Measurements from ENCODE around the gene SFMBT2. TPM values are rescaled to one million over a fixed set of nuclear protein-coding genes. Genes with fewer than 3 reads are reported as not detected.
A peak's percentile ranks its signal among the peaks of the same experiment; 100 is the strongest.
"Not testable (repeated sequence)": the region's sequence is repeated elsewhere in the genome, so short reads cannot be mapped to it uniquely, and the experiment has no call there.

The SFMBT2 gene
- total RNA-seq, 2 donors from 2014 or later = 28.2 to 42.1 TPM

GRCh38 chr10:7302392-7302906 is 108.4 kb downstream of the SFMBT2 start:
- no peak overlapping the region for H3K27ac Mint-ChIP-seq
- H3K4me3 Mint-ChIP-seq = no peak overlapping the region
- H3K4me1 Mint-ChIP-seq (ENCODE audit: low read depth) = peaks cover 40% of the 10 kb centered on the region
- H3K27me3 Mint-ChIP-seq (ENCODE audit: low read depth) = no peaks in the 10 kb centered on the region
- H3K36me3 Mint-ChIP-seq (ENCODE audit: insufficient read depth in 2 of 2) = peaks cover 2 to 7% of the 10 kb centered on the region in 2 donors
- DNase-seq = no peak
- no peaks in the 10 kb centered on the region for H3K9me3 Mint-ChIP-seq
- no peak for ATAC-seq (replicated peaks in 1 of 2)

DNA sequence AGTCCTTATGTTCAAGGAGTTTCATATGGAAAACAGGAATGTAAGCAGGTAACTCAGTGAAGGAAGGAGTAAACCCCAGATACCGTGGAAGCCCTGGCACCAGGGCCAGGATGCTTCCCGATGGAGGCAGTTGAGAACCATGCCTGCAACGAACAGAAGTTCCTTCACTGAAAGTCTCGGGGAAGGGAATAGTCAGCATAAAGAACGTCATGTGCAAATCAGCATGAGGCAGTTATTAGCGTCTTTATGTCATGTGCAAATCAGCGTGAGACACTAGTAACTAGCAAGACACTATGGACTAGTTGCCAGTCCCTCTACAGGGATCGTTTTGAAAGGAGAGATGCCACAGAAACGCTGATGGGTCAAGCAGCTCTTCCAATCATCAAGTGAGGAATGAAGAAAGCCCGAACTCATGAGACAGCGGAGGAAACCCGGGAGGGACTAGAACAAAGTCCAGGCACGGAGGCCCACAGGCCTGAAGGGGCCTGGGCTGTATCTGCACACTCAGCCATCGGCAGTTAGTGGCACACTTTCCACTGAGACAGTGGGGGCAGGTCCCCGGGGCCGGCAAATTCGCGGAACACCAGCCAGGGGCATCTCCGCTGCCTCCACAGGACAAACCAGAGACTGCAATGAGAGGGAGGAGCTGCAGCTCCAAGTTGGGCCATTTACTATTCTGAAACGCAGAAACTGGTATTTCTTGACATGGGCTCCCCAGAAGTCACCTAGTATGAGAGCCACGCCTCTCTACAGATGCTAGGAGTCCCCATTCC is 109.6 kb downstream of the SFMBT2 start:
- Mint-ChIP-seq H3K27ac (no peak overlapping the region), H3K27me3 (ENCODE audit: low read depth) (no peaks in the 10 kb centered on the region), H3K4me1 (ENCODE audit: low read depth) (peaks cover 48% of the 10 kb centered on the region), H3K4me3 (no peak overlapping the region), H3K9me3 (no peaks in the 10 kb centered on the region), H3K36me3 (ENCODE audit: insufficient read depth in 2 of 2) (peaks cover 2 to 10% of the 10 kb centered on the region in 2 donors)
- ATAC-seq (replicated peaks in 1 of 2) (no peak), DNase-seq (no peak)

GRCh38 chr10:7300384-7300971 is 110.4 kb downstream of the SFMBT2 start:
- Mint-ChIP-seq H3K4me3 (no peak overlapping the region), H3K9me3 (no peaks in the 10 kb centered on the region), H3K27ac (no peak overlapping the region), H3K27me3 (ENCODE audit: low read depth) (no peaks in the 10 kb centered on the region), H3K36me3 (ENCODE audit: insufficient read depth in 2 of 2) (peaks cover 2 to 10% of the 10 kb centered on the region in 2 donors), H3K4me1 (ENCODE audit: low read depth) (peaks cover 48% of the 10 kb centered on the region)
- DNase-seq (no peak), ATAC-seq (replicated peaks in 1 of 2) (no peak)

DNA sequence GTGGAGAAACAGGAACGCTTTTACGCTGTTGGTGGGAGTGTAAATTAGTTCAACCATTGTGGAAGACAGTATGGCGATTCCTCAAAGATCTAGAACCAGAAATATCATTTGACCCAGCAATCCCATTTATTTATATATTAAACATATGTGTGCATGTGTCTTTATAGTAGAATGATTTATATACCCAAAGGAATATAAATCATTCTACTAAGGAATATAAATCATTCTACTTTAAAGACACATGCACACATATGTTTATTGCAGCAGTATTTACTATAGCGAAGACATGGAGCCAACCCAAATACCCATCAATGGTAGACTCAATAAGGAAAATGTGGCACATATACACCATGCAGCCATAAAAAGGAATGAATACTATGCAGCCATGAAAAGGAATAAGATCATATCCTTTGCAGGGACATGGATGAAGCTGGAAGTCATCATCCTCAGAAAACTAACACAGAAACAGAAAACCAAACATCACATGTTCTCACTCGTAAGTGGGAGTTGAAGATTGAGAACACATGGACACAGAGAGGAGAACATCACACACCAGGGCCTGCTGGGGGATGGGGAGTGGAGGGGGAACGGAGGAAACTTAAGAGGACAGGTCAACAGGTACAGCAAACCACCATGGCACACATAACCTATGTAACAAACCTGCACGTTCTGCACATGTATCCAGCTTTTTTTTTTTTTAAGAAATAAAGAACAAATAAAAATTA is 111.1 kb downstream of the SFMBT2 start:
- DNase-seq; H3K27ac Mint-ChIP-seq; H3K27me3 Mint-ChIP-seq (ENCODE audit: low read depth); H3K9me3 Mint-ChIP-seq; H3K36me3 Mint-ChIP-seq (ENCODE audit: insufficient read depth in 2 of 2); H3K4me3 Mint-ChIP-seq; ATAC-seq (replicated peaks in 1 of 2): not testable (repeated sequence)
- H3K4me1 Mint-ChIP-seq (ENCODE audit: low read depth) = peaks cover 54% of the 10 kb centered on the region

GRCh38 chr10:7298495-7298894 is 112.3 kb downstream of the SFMBT2 start:
- DNase-seq (no peak), ATAC-seq (replicated peaks in 1 of 2) (no peak)
- H3K27me3 Mint-ChIP-seq (ENCODE audit: low read depth) = no peaks in the 10 kb centered on the region
- peaks cover 2 to 7% of the 10 kb centered on the region in 2 donors for H3K36me3 Mint-ChIP-seq (ENCODE audit: insufficient read depth in 2 of 2)
- peaks cover 55% of the 10 kb centered on the region for H3K4me1 Mint-ChIP-seq (ENCODE audit: low read depth)
- no peaks in the 10 kb centered on the region for H3K9me3 Mint-ChIP-seq
- H3K27ac Mint-ChIP-seq = no peak overlapping the region
- H3K4me3 Mint-ChIP-seq = no peak overlapping the region

DNA sequence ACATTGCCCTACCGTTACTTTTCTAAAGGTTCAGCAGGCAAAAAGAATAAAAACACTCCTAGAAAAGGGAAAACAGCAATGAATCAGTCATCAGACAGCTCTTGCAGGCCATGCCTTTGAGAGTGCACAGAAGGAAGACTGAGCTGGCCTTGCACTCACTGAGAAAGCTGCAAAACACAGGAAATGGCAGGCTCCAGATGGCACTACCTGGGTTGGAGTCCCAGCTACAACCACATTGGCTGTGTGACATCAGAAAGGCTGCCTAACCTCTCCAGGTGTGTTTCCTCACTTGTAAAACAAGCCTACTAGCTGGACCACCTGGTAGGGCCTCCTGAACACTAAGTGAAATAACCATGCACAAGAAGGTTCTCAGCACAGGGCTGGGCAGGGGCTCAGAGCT is 113.7 kb downstream of the SFMBT2 start:
- no peak for ATAC-seq (replicated peaks in 1 of 2)
- Mint-ChIP-seq H3K9me3 (no peaks in the 10 kb centered on the region), H3K4me3 (no peak overlapping the region), H3K36me3 (ENCODE audit: insufficient read depth in 2 of 2) (peaks cover 2 to 7% of the 10 kb centered on the region in 2 donors), H3K4me1 (ENCODE audit: low read depth) (peaks cover 54% of the 10 kb centered on the region), H3K27me3 (ENCODE audit: low read depth) (no peaks in the 10 kb centered on the region), H3K27ac (no peak overlapping the region)
- DNase-seq = no peak

DNA sequence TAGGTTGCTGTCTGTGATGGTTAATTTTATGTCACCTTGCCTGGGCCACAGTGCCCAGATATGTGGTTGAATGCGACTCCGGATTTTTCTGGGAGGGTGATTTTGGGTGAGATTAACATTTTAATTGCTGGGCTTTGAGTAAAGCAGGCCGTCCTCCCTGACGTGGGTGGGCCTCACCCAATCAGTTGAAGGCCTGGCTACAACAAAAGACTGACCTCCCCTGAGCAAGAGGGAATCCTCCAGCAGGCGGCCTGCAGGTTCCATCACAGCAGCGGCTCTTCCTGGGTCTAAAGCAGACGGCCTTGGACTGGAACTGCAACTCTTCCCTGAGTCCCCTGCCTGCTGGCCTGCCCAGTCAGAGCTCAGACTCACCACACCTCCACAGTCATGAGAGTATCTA is 114.2 kb downstream of the SFMBT2 start:
- Mint-ChIP-seq H3K9me3 (no peaks in the 10 kb centered on the region), H3K36me3 (ENCODE audit: insufficient read depth in 2 of 2) (peaks cover 2 to 7% of the 10 kb centered on the region in 2 donors), H3K27me3 (ENCODE audit: low read depth) (no peaks in the 10 kb centered on the region), H3K4me1 (ENCODE audit: low read depth) (peaks cover 54% of the 10 kb centered on the region), H3K27ac (no peak overlapping the region), H3K4me3 (no peak overlapping the region)
- no peak for ATAC-seq (replicated peaks in 1 of 2)
- no peak for DNase-seq

DNA sequence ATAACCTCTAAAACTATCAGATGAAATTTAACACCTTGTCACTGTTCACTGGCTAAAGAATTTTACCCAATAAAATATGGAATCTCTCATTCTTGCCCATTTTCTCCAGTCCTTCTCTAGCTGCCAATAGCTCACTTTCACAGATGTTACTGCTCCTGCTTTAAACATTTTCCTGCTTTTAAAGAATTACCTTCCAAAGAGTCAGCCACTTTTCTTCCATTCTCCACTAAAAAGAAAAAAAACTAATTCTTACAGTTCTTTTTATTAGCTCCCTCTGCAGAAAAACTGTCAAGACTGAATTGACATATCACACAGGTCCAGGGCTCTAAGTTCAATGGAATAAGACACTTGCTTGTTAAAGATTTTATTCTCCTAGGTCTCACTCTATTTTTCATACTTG is 114.8 kb downstream of the SFMBT2 start:
- ATAC-seq (replicated peaks in 1 of 2) (no peak), DNase-seq (no peak)
- Mint-ChIP-seq H3K4me1 (ENCODE audit: low read depth) (peaks cover 55% of the 10 kb centered on the region), H3K27ac (peak overlapping the region; percentile 29), H3K4me3 (no peak overlapping the region), H3K9me3 (no peaks in the 10 kb centered on the region), H3K36me3 (ENCODE audit: insufficient read depth in 2 of 2) (peaks cover 2 to 5% of the 10 kb centered on the region in 2 donors), H3K27me3 (ENCODE audit: low read depth) (no peaks in the 10 kb centered on the region)

GRCh38 chr10:7293378-7293920 is 117.4 kb downstream of the SFMBT2 start:
- no peaks in the 10 kb centered on the region for H3K27me3 Mint-ChIP-seq (ENCODE audit: low read depth)
- peaks cover under 1 to 2% of the 10 kb centered on the region in 2 donors for H3K36me3 Mint-ChIP-seq (ENCODE audit: insufficient read depth in 2 of 2)
- H3K4me3 Mint-ChIP-seq = no peak overlapping the region
- DNase-seq = no peak
- ATAC-seq (replicated peaks in 1 of 2) = no peak
- H3K9me3 Mint-ChIP-seq = no peaks in the 10 kb centered on the region
- peaks cover 52% of the 10 kb centered on the region for H3K4me1 Mint-ChIP-seq (ENCODE audit: low read depth)
- no peak overlapping the region for H3K27ac Mint-ChIP-seq

- Mint-ChIP-seq H3K27me3 (ENCODE audit: low read depth) (no peaks in the 10 kb centered on the region), H3K36me3 (ENCODE audit: insufficient read depth in 2 of 2) (no peaks in the 10 kb centered on the region), H3K4me1 (ENCODE audit: low read depth) (peaks cover 45% of the 10 kb centered on the region), H3K27ac (peak overlapping the region; percentile 46), H3K4me3 (no peak overlapping the region), H3K9me3 (no peaks in the 10 kb centered on the region)
- no peak for DNase-seq
- peak in 1 of 2 donors; percentile 21 for ATAC-seq (replicated peaks in 1 of 2)
Observed at GRCh38 chr10:7291487-7292270, 119.2 kb downstream of the SFMBT2 start.

DNA sequence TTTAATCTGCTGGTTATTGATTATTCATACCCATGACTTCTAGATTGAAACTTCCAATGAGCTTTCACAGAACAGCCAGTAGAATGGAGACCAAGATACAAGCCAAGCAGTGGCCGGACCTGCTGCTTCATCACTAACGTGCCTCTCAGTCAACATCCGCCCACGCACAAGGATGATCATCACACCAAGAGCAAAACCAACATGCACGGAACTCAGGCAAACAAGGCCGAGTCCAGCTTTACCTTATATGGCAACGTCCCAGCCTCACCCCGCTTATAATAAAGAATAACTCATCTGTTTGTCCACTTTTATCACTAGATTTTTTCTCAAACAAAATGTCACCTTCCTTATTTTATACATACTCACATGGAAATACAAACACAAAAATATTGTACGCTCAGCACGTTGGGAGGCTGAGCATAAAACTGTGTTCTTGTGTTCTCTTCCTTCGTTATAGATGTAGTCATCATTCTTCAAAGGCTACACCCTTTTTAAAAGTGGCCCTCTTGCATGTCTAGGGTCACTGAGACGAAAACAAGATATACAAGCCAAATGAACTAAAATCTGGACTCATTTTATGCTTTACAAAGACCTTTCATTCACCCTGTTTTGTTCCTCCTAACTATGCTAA is 122.7 kb downstream of the SFMBT2 start:
- Mint-ChIP-seq H3K4me3 (no peak overlapping the region), H3K4me1 (ENCODE audit: low read depth) (peaks cover 37% of the 10 kb centered on the region), H3K27me3 (ENCODE audit: low read depth) (no peaks in the 10 kb centered on the region), H3K36me3 (ENCODE audit: insufficient read depth in 2 of 2) (peaks cover 0 to 3% of the 10 kb centered on the region in 2 donors), H3K9me3 (no peaks in the 10 kb centered on the region), H3K27ac (no peak overlapping the region)
- peak in 1 of 2 donors; percentile 9 for DNase-seq
- ATAC-seq (replicated peaks in 1 of 2) = no peak

DNA sequence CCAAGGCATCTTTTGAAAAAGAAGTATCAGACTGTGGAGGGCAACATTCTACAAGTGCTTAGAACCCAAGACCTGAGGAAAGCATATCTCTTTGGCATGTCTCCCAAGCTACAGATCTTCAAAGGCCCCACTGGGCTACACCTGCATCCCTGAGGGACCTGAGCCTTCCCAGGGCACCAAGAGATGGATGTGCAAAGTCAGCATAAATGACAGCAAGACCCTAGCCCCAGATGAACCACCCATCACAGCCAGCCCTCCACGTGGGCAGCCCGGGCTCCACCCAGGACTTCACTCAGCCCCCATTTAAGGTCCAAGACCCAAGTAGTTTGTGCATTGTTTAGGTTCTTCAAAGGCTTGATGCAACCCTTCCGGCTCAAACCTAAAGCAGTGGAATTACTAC is 123.5 kb downstream of the SFMBT2 start:
- Mint-ChIP-seq H3K36me3 (ENCODE audit: insufficient read depth in 2 of 2) (peaks cover 0 to 3% of the 10 kb centered on the region in 2 donors), H3K4me3 (no peak overlapping the region), H3K27ac (no peak overlapping the region), H3K27me3 (ENCODE audit: low read depth) (no peaks in the 10 kb centered on the region), H3K9me3 (no peaks in the 10 kb centered on the region), H3K4me1 (ENCODE audit: low read depth) (peaks cover 32% of the 10 kb centered on the region)
- DNase-seq = no peak
- ATAC-seq (replicated peaks in 1 of 2) = no peak

Data from activated T-cell treated with anti-CD3 and anti-CD28 coated beads, Interleukin-2, amount 50 U/mL, for 72 hours (primary cell).